ENCODE data around the gene INO80.

DNA sequence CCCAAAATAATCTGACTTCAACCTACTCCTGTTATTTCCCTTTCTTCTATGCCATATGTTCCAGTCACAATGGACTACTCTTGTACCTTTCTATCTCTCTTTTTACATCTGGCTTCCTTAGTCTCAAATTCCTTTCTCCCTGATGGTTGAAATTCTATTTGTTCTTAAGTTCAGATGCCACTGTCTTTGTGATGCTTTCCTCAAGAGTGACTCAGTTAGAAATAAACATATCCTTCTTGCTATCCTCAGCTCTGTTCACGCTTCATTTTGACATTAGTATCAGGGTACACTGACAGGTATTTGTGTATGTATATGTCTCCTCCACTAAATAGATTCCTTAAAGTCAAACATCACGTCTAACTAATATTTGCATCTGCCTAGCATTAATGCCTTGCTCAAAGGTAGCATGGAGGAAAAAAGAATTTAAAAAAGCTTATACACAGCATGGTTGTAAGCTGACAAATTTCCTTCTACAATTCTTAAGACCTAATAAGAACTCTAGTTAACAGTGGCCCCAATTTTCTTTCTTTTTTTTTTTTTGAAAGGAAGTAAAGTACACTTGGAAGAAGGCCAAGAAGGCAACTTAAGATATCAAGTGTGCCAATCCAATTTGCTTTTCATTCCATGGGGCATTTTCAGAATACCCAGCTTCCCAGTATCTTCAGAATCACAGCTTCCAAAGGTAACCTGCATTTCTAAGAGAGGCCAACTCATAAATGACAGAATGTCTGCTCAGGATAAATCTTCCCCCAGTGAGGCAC lies 104.8 kb downstream of the INO80 start:
- TF ChIP-seq, protein P1, sequence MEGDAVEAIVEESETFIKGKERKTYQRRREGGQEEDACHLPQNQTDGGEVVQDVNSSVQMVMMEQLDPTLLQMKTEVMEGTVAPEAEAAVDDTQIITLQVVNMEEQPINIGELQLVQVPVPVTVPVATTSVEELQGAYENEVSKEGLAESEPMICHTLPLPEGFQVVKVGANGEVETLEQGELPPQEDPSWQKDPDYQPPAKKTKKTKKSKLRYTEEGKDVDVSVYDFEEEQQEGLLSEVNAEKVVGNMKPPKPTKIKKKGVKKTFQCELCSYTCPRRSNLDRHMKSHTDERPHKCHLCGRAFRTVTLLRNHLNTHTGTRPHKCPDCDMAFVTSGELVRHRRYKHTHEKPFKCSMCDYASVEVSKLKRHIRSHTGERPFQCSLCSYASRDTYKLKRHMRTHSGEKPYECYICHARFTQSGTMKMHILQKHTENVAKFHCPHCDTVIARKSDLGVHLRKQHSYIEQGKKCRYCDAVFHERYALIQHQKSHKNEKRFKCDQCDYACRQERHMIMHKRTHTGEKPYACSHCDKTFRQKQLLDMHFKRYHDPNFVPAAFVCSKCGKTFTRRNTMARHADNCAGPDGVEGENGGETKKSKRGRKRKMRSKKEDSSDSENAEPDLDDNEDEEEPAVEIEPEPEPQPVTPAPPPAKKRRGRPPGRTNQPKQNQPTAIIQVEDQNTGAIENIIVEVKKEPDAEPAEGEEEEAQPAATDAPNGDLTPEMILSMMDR (IDR thresholded peaks at IDR 0.05), result no peak
- TF ChIP-seq POLR2A (IDR thresholded peaks at IDR 0.05), result no peak
